ENCODE measurements around the gene FOXRED2.

- TF ChIP-seq FOXJ3 (CRISPR knock-in tag; IDR thresholded peaks at IDR 0.05) (no peak), CTCF (IDR thresholded peaks at IDR 0.05) (no peak), TAF1 (IDR thresholded peaks at IDR 0.05; ENCODE audit: borderline replicate concordance, low read depth, low read length) (no peak), REST (IDR thresholded peaks at IDR 0.05; ENCODE audit: low read depth, low read length) (no peak), YY1 (IDR thresholded peaks at IDR 0.05; ENCODE audit: low read depth) (no peak), POLR2AphosphoS5 (IDR thresholded peaks at IDR 0.05; ENCODE audit: low read depth, low read length) (no peak), MEF2A (IDR thresholded peaks at IDR 0.05; ENCODE audit: borderline replicate concordance, low read depth) (no peak), JUND (IDR thresholded peaks at IDR 0.05) (no peak)
Observed at GRCh38 chr22:36512333-36512732, 5.5 kb upstream of the FOXRED2 start.

Measured in SK-N-SH (cell line).